ENCODE measurements around the gene SEPHS2. TPM values are rescaled to one million over a fixed set of nuclear protein-coding genes. Genes with fewer than 3 reads are reported as not detected.
"Not testable (repeated sequence)": the region's sequence is repeated elsewhere in the genome, so short reads cannot be mapped to it uniquely, and the experiment has no call there.

The SEPHS2 gene
- total RNA-seq, 1 experiment from 2014 or later = 22.9 TPM

DNA sequence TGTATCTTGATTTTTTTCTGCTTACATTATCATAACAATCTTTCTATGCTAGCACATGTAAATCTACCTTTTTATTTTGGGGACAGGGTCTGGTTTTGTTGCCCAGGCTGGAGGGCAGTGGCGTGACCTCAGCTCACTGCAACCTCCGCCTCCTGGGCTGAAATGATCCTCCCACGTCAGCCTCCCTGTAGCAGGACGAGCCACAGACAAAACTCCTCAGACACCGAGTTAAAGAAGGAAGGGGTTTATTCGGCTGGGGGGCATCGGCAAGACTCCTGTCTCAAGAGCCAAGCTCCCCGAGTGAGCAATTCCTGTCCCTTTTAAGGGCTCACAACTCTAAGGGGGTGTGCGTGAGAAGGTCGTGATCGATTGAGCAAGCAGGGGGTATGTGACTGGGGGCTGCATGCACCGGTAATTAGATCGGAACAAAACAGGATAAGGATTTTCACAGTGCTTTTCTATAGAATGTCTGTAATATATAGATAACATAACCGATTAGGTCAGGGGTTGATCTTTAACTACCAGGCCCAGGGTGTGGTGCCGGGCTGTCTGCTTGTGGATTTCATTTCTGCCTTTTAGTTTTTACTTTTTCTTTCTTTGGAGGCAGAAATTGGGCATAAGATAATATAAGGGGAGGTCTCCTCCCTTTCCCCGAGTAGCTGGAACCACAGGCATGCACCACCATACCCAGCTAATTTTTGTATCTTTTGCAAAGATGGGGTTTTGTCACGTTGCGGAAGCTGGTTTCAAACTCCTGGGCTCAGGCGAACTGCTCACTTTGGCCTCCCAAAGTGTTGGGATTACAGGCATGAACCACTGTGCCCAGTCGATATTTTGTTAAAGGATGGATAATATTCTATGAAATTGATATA lies 7.3 kb upstream of the SEPHS2 start:
- DNase-seq; H3K36me3 ChIP-seq; H3K9me3 ChIP-seq (replicated peaks); H3K4me1 ChIP-seq; H3K4me3 ChIP-seq; H3K27me3 ChIP-seq; H3K27ac ChIP-seq: not testable (repeated sequence)

DNA sequence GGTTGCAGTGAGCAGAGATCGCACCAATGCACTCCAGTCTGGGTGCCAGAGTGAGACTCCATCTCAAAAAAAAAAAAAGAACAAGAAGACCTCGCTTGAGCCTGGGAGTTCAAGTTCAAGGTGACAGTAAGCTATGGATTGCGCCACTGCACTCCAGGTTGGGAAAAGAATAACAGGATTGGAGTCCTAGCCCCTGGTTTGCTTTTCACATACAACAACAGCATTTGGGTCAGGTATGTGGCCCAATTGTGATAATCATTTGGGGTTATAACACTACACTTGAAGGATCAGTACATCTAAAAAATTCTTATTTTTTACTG lies 3.4 kb upstream of the SEPHS2 start:
- H3K4me1 ChIP-seq = no peaks in the 10 kb centered on the region; the same call in 1 of the 2 replicates
- H3K9me3 ChIP-seq (replicated peaks) = no peaks in the 10 kb centered on the region
- no peaks in the 10 kb centered on the region; the same call in 1 of the 2 replicates for H3K27me3 ChIP-seq
- no peak overlapping the region for H3K4me3 ChIP-seq
- no peak for DNase-seq
- peaks cover 5% of the 10 kb centered on the region for H3K36me3 ChIP-seq
- H3K27ac ChIP-seq = no peak overlapping the region

DNA sequence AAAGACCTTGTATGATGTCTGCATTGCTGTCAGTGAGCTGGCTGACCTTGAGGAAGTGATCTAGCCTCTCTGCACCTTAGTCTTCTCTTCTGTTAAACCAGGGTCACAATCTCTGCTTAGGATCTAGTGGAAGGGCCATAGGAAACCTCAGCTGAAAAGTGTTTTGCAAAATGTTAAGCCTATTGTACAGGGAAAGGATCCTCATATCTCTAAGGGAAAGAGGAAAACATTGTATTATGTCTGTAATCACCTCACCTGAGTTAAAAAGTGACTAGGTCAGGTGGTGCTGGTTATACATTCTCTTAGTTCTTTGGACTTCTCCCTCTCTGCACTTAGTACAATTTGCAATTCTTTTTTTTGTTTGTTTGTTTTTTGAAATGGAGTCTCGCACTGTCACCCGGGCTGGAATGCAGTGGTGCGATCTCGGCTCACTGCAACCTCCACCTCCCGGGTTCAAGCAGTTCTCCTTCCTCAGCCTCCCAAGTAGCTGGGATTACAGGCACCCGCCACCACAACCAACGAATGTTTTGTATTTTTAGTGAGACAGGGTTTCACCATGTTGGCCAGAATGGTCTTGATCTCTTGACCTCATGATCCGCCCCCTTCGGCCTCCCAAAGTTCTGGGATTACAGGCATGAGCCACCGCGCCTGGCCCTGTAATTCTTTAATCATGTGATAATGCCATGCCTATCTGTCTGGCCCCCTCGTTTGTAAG lies 2.0 kb upstream of the SEPHS2 start:
- Histone ChIP-seq H3K27ac (no peak overlapping the region), H3K4me1 (no peaks in the 10 kb centered on the region; the same call in 1 of the 2 replicates), H3K9me3 (replicated peaks) (no peaks in the 10 kb centered on the region), H3K27me3 (no peaks in the 10 kb centered on the region; the same call in 1 of the 2 replicates), H3K4me3 (no peak overlapping the region), H3K36me3 (peaks cover 16% of the 10 kb centered on the region)
- no peak for DNase-seq

DNA sequence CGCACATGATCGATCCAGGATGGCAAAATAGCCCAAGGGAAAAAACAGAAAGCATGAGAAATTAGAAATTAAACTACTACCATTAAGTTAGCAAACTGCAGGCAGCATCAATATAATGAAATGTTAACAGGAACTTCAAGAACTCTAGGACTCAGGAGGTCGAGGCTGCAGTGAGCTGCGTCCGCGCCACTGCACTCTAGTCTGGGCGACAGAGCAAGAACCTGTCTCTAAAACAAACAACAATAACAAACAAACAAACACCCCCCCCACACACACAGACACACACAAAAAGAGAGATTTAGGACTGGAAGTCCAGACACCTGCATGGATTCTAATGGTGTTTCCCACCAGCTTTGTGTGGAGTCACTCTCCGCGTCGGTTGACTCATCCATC lies 525 bp upstream of the SEPHS2 start:
- Histone ChIP-seq H3K27ac (no peak overlapping the region; the same call in 1 of the 2 replicates), H3K4me3 (peak overlapping the region; percentile 92), H3K9me3 (replicated peaks) (no peaks in the 10 kb centered on the region), H3K4me1 (no peaks in the 10 kb centered on the region; the same call in 1 of the 2 replicates), H3K27me3 (no peaks in the 10 kb centered on the region), H3K36me3 (peaks cover 16% of the 10 kb centered on the region)
- DNase-seq = no peak

DNA sequence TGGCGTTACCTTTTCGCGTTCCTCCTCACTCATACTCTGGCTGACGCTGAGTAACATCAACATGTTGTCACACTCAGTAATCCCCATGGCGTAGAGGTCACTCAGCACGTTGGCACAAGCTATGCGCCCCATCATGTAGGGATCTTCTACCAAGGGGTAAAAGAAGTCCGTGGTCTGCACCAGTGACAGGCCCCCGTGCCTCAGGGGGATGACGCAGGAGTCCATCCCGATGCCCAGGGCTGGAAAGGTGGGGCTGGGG lies 596 bp downstream of the SEPHS2 start:
- peak overlapping the region; percentile 78 for H3K27ac ChIP-seq
- no peak for DNase-seq
- peak overlapping the region; percentile 92 for H3K4me3 ChIP-seq
- peaks cover 16% of the 10 kb centered on the region for H3K36me3 ChIP-seq
- no peaks in the 10 kb centered on the region for H3K9me3 ChIP-seq (replicated peaks)
- no peaks in the 10 kb centered on the region; the same call in 1 of the 2 replicates for H3K4me1 ChIP-seq
- no peaks in the 10 kb centered on the region for H3K27me3 ChIP-seq

DNA sequence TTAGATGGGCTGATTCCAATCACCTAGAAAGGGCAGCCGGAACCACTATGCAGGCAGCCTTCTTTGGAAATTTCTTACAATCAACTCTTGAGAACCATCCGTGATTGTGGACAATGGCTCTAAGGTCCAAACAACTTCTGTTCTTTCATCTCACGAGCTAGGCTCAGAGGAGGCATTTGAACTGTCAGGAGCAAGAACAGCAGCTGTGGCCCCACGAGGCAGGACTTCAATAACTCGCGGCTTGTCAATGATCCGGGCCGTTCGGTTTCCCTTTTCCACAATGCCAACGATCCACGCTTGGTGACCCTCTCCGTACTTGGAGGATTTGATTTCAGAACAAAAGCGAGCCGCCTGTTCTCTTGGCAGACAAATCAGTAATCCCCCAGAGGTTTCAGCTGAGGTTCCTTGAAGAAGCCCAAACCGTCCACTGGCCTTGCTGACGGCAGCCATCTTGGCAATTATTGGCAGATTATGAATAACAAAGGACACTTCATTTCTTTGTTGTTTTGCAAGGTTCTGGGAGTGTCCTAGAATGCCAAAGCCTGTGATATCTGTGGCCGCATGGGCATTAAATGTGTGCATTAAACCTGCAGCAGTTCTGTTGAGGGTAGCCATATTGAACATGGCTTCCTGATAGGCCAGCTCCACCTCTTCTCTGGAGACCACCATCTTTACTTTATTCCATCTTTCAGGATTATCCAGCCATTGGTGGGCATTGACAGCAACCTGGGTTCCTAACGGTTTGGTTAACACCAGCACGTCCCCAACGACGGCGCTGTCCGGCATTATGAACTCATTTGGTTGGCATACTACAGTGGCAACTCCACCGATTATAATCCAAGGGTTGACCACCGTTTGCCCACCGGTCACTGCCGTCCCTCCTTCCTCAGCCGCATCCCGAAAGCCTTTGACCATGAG lies 1.2 kb downstream of the SEPHS2 start:
- Histone ChIP-seq H3K36me3 (peaks cover 16% of the 10 kb centered on the region), H3K27ac (peak overlapping the region; percentile 78; the same call in 1 of the 2 replicates), H3K27me3 (no peaks in the 10 kb centered on the region), H3K4me1 (no peaks in the 10 kb centered on the region; the same call in 1 of the 2 replicates), H3K4me3 (peak overlapping the region; percentile 92), H3K9me3 (replicated peaks) (no peaks in the 10 kb centered on the region)
- no peak for DNase-seq

DNA sequence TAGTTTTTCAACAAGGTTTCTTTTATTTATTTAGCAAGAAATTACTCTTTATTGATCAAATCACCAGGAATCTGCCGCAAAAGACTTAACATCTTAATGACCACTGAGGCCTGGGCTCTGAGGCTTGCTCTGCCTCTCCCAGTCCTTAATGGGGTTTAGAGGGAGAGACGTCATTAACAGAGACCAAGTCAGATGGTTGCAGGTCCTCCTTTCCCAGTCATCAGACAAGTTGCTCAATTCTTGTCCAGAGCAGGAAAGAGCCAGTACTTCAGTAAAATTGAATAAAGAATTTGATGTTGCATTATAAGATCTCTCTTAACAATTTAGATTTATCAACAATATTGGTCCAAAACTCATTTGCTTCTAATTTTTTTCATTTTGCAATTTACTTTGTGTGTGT lies 2.0 kb downstream of the SEPHS2 start:
- Histone ChIP-seq H3K36me3 (peaks cover 16% of the 10 kb centered on the region), H3K4me3 (no peak overlapping the region), H3K27me3 (no peaks in the 10 kb centered on the region), H3K27ac (no peak overlapping the region), H3K4me1 (no peaks in the 10 kb centered on the region; the same call in 1 of the 2 replicates), H3K9me3 (replicated peaks) (no peaks in the 10 kb centered on the region)
- DNase-seq = no peak

DNA sequence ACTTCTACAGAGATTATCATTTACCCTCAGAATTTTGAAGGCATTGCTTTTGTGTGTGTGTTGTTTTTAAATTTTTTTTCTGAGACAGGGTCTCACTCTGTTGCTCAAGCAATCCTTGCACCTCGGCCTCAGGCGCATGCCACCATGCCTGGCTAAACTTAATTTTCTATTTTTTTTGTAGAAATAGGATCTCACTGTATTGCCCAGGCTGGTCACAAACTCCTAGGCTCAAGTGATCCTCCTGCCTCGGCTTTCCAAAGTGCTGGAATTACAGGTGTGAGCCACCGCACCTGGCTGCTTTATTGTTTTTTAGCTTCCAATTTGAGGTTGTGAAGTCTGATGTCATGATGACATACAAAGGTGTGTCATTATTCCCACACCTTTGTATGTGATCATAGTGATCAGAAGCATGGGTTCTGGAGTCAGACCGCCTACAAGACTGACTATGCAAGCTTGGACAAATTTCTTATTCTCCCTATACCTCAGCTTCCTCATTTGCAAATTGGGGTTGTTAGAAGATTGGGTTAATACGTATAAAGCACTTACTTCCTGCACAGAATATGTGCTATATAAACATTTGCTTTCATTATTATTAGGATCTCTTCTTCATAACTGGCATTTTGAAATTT lies 5.8 kb downstream of the SEPHS2 start:
- Histone ChIP-seq H3K27me3 (no peaks in the 10 kb centered on the region), H3K27ac (no peak overlapping the region), H3K36me3 (peaks cover 16% of the 10 kb centered on the region), H3K9me3 (replicated peaks) (no peaks in the 10 kb centered on the region), H3K4me1 (no peaks in the 10 kb centered on the region; the same call in 1 of the 2 replicates), H3K4me3 (no peak overlapping the region)
- DNase-seq = no peak

DNA sequence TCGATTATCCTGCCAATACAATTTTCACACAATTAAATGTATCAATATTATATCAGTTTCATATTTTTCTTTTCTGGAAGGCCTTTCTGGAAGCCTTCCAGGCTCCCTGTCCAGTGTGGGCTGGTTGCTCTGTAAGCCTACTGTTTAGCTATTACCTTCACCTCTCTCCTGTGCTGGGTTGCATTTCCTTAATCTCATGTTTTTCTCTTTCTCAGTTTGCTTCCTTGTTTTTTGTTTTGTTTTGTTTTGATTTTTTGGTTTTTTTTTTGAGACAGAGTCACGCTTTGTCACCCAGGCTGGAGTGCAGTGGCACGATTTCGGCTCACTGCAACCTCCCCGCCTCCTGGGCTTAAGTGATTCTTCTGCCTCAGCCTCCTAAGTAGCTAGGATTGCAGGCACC lies 6.8 kb downstream of the SEPHS2 start:
- Histone ChIP-seq H3K27me3 (no peaks in the 10 kb centered on the region), H3K36me3 (peaks cover 9% of the 10 kb centered on the region), H3K4me1 (no peaks in the 10 kb centered on the region), H3K9me3 (replicated peaks) (no peaks in the 10 kb centered on the region), H3K4me3 (no peak overlapping the region), H3K27ac (no peak overlapping the region)
- no peak for DNase-seq

DNA sequence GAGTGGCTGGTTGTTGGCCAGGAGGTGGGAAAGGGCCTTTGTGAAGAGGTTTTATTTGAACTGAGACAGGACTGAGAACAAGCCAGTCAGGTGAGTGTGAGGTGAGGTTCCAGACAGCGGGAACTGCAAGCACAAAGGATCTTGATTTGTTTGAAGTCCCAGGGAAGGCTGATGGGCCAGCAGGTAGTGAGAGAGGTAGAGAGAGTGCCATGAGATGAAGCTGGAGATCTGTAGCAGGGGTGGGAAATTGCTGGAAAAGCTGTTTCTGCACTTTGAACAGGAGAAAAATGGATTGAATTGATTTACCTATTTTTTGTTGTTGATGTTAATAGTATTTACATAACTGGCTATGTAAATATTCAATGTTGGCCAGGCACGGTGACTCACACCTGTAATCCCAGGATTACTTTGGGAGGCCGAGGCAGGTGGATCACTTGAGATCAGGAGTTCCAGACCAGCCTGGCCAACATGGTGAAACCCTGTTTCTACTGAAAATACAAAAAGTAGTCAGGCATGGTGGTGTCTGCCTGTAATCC lies 8.1 kb downstream of the SEPHS2 start:
- Histone ChIP-seq H3K27me3 (no peaks in the 10 kb centered on the region), H3K4me1 (no peaks in the 10 kb centered on the region), H3K4me3 (no peak overlapping the region), H3K27ac (no peak overlapping the region), H3K9me3 (replicated peaks) (no peaks in the 10 kb centered on the region), H3K36me3 (no peaks in the 10 kb centered on the region)
- no peak for DNase-seq

DNA sequence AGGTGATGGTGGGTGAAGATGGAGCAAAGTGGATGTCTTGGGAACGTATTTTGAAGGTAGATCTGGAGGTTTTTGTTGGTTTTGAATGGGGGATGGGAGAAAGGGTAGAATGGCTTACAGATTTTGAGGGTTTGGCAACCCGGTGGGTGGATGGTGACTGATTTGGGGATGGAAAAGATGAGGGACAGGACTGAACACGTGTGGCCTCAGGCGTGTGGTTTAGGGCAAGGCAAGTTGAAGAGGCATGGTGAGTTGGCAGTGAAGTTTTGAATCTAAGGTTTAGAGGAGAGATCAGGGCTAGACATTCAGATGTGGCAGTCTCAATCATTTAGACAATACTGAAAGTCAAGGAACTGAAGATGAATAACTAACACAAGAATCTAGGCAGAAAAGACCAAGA lies 10.8 kb downstream of the SEPHS2 start:
- DNase-seq = no peak
- H3K27ac ChIP-seq = no peak overlapping the region
- H3K9me3 ChIP-seq (replicated peaks) = no peaks in the 10 kb centered on the region
- 0 out of 2 replicates have a peak, but pooled peaks cover 5% of the 10 kb centered on the region for H3K4me1 ChIP-seq
- no peaks in the 10 kb centered on the region for H3K36me3 ChIP-seq
- no peak overlapping the region for H3K4me3 ChIP-seq
- H3K27me3 ChIP-seq = no peaks in the 10 kb centered on the region

DNA sequence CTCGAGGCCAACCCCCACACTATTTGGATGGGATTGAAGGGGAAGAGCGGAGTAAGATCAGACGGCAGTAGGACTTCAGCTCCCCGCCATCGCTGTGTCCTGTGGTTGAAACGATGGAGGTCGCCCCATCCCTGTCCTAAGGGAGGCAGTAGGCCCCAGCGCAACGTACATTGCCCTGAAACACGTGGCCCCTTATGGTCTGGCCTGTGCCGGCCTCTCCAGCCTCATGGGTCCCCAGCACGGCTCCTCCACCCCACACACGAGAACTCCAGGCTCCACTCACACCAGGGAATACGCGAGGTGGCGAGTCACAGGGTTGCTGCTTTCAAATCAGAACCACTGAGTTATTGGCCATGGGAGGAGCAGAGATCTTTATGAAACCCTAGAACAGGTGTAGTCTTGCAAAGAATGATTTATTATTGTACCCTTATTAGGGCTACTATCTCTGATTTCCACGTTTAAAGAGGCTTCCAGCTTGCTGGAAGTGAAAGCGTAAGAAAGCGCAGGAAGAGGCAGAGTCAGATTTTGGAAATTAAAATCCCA lies 15.2 kb downstream of the SEPHS2 start:
- Histone ChIP-seq H3K27me3 (no peaks in the 10 kb centered on the region), H3K27ac (peak overlapping the region; percentile 5; the same call in 1 of the 2 replicates), H3K36me3 (peaks cover 18% of the 10 kb centered on the region), H3K9me3 (replicated peaks) (no peaks in the 10 kb centered on the region), H3K4me3 (peak overlapping the region; percentile 73), H3K4me1 (0 out of 2 replicates have a peak, but pooled peaks cover 5% of the 10 kb centered on the region)
- DNase-seq = peak; percentile 80 to 87

DNA sequence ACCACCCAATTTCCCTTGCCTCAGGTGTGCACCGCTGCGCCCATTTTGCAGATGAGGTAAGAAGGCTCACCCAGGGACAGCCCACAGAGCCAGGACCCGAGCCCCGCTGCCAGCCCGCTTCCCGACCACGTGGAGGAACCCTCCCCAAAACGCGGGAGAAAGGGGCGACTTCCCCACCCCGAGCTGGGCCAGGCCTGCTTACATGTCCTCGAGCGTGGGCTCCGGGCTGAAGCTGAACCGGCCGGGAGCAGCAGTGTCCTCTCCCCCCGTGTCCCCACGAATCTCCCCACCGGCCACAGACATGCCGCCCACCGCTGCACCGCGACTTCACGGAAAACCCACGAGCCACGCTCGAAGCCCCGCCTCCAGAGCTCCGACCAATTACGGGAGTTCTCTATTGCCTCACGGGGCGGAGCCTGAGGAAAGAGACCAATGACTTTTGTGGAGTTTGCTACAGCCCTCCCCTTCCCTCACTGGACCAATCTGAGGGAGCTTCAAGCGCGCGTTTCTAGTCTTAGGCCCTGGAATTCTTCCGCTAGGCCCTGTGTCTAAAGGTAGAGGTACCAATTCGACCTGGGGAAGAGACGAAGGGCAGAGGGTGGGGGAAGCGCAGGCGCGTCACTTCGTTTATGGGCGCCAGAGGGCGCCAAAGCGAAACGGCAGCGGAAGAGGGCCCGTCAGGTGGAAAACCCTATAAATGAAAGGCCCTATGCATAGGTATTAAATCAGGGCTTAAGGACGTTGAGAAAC lies 15.8 kb downstream of the SEPHS2 start, which contains the start of gene DCTPP1:
TSS of gene DCTPP1 (minus strand) at position 353 of the 750 bp plus-strand sequence. CDS start at position 303, 50 bp downstream.
- Histone ChIP-seq H3K36me3 (peaks cover 21% of the 10 kb centered on the region), H3K4me3 (peak within 1 kb of the TSS; percentile 73), H3K9me3 (replicated peaks) (no peaks in the 10 kb centered on the region), H3K27me3 (no peaks in the 10 kb centered on the region), H3K4me1 (0 out of 2 replicates have a peak, but pooled peaks cover 5% of the 10 kb centered on the region), H3K27ac (peak within 1 kb of the TSS; percentile 56)
- peak; percentile 98 to 100 for DNase-seq

Data from SJCRH30 (cell line).